Activated T-helper 1 cell treated with anti-CD3 and anti-CD28 coated beads, Interleukin-12 subunit alpha, Interleukin-12 subunit beta, Interleukin-2, Interleukin-4 antibody, amounts not matched to agents 30 ng/mL and 10 ng/mL and 1 ng/mL, durations not matched to agents 14 hours and 24 hours and 36 hours (primary cell): ENCODE data around the gene CRIP1. TPM values are rescaled to one million over a fixed set of nuclear protein-coding genes. Genes with fewer than 3 reads are reported as not detected.

Source experiments
- DNase-seq: peaks from one replicate; pipeline ENCODE4 v3.0.0; 2021; ENCODE audit warnings: low spot score
- H3K27ac Mint-ChIP-seq: one replicate; pipeline ENCODE4 v1.8.0; 2021; ENCODE audit warnings: mild to moderate bottlenecking, mixed read lengths
- H3K27me3 Mint-ChIP-seq: one replicate; pipeline ENCODE4 v1.8.0; 2022; ENCODE audit warnings: mild to moderate bottlenecking, moderate library complexity, mixed read lengths; ENCODE audit not compliant: insufficient read depth
- H3K36me3 Mint-ChIP-seq: one replicate; pipeline ENCODE4 v1.8.0; 2021; ENCODE audit warnings: low read depth, mixed read lengths
- H3K4me1 Mint-ChIP-seq: one replicate; pipeline ENCODE4 v1.8.0; 2021; ENCODE audit warnings: low read depth, mixed read lengths
- H3K4me3 Mint-ChIP-seq: one replicate; pipeline ENCODE4 v1.8.0; 2021; ENCODE audit warnings: mild to moderate bottlenecking, moderate library complexity, mixed read lengths
- H3K9me3 Mint-ChIP-seq: one replicate; pipeline ENCODE4 v1.8.0; 2021; ENCODE audit warnings: mixed read lengths
- intact Hi-C: fragments of 100-400 bp; cut with micrococcal nuclease; formaldehyde crosslinking; loops from one replicate; pipeline ENCODE4 v1.15.1; 2024
- total RNA-seq: library from RNA; stranded (reverse); gene quantifications from 2 replicates; pipeline ENCODE4 v1.2.3, GENCODE V29; 2022

CRIP1 gene
- total RNA-seq, 1 donor from 2014 or later: 103 TPM

- H3K4me1 Mint-ChIP-seq: no peaks in the 10 kb centered on the region
- H3K36me3 Mint-ChIP-seq: no peaks in the 10 kb centered on the region
- intact Hi-C loops: loop anchor here (5.0 kb wide), 1 partner anchor 129 kb away; no protein-coding TSS in a partner anchor
- H3K27me3 Mint-ChIP-seq: no peaks in the 10 kb centered on the region
- H3K4me3 Mint-ChIP-seq: no peak overlapping the region
- no peak for DNase-seq
- H3K27ac Mint-ChIP-seq: no peak overlapping the region
- no peaks in the 10 kb centered on the region for H3K9me3 Mint-ChIP-seq
Measured at GRCh38 chr14:105497671-105498429, 11.2 kb downstream of the CRIP1 start.

DNA sequence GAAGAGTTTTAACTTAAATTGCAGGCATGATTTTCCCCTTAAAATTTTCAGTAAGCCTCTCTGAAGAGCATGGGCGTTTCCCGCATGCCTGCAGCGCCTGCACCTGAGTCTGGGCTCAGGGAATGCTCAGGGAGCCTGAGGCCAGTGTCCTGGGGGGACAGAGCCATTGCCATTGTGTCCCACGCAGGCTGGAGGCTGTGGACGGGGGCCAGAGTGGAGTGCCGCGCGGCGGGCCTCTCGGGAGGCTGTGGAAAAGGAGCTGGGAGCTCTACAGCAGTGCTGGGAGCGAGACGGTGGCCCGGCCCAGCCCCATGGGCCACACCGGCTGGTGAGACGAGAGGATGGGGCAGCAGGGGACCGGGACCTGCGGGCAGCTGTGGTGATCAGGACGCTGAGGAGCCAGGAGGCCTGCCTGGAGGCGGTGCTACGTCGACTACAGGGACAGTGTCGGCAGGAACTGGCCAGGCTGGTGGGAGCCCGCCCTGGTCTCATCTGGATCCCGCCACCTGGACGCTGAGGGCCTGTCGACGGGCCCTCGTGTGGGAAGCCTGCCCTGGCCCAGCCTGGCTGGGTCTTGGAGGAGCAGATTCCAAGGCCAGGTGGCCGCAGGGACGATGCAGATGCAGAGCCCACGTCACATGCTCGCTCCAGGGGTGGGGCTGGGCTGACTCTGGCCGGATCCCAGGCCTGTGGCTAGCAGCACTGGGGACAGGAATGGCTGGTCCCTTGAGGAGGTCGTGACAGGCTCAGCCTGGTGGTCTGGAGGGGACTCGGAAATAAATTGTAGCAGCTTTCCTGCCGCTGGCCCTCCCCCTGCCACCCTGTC, 12.0 kb downstream of the CRIP1 start:
- no peak for DNase-seq
- Mint-ChIP-seq H3K4me1 (no peaks in the 10 kb centered on the region), H3K9me3 (no peaks in the 10 kb centered on the region), H3K27ac (no peak overlapping the region), H3K27me3 (no peaks in the 10 kb centered on the region), H3K4me3 (no peak overlapping the region), H3K36me3 (no peaks in the 10 kb centered on the region)
- intact Hi-C loops: loop anchor here (5.0 kb wide), 1 partner anchor 129 kb away; no protein-coding TSS in a partner anchor

DNA sequence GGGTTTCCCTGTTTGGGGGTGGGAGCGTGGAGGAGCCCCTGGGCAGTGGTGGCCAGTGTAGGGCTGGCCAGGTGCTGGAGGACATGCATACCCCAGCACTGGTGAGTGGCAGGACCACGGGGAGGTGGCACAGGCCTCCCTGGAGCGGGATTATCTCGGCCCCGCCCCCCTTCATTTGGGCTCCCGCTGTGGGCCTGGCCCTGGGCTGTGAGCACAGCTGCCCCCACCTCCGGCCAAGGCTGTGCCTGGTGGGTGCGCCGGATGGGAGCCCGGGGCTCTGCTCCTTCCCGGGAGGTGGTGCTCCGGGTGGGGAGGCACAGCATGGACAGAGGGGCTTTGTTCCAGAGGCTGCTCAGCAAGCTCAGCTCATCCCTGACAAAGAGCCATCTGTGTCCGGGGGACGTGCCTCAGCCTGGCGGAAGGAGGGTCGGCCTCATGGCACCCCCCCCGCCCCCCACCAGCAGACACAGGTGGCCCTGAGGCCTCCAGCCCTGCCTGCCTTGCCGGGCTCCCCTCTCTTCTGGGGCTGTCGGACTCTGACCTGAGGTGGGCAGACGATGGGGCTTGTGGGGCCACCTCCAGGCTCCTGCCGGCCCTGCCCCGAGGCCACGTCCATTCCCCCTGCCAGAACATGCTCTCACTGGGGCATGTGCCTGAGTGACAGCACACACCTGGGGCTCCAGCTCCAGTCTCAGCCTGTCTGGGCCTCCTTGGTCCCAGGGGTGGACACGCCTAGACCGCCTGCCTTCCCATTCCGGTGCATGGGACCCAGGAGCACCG, 12.8 kb downstream of the CRIP1 start:
- DNase-seq: no peak
- Mint-ChIP-seq H3K27me3 (no peaks in the 10 kb centered on the region), H3K9me3 (no peaks in the 10 kb centered on the region), H3K4me3 (no peak overlapping the region), H3K27ac (no peak overlapping the region), H3K4me1 (no peaks in the 10 kb centered on the region), H3K36me3 (no peaks in the 10 kb centered on the region)
- intact Hi-C loops: loop anchor here (5.0 kb wide), 1 partner anchor 128 kb away; no protein-coding TSS in a partner anchor

- Mint-ChIP-seq H3K36me3 (no peaks in the 10 kb centered on the region), H3K4me1 (no peaks in the 10 kb centered on the region), H3K9me3 (no peaks in the 10 kb centered on the region), H3K4me3 (no peak overlapping the region), H3K27me3 (no peaks in the 10 kb centered on the region), H3K27ac (no peak overlapping the region)
- intact Hi-C loops: no loop called here
- DNase-seq: no peak
Measured at GRCh38 chr14:105500036-105500725, 13.5 kb downstream of the CRIP1 start.

- peaks cover 1% of the 10 kb centered on the region for H3K27me3 Mint-ChIP-seq
- H3K36me3 Mint-ChIP-seq: no peaks in the 10 kb centered on the region
- intact Hi-C loops: no loop called here
- no peak for DNase-seq
- H3K4me1 Mint-ChIP-seq: no peaks in the 10 kb centered on the region
- H3K27ac Mint-ChIP-seq: no peak overlapping the region
- no peaks in the 10 kb centered on the region for H3K9me3 Mint-ChIP-seq
- no peak overlapping the region for H3K4me3 Mint-ChIP-seq
Measured at GRCh38 chr14:105500726-105501101, 14.0 kb downstream of the CRIP1 start.

- no peaks in the 10 kb centered on the region for H3K36me3 Mint-ChIP-seq
- DNase-seq: no peak
- H3K4me3 Mint-ChIP-seq: no peak overlapping the region
- no peaks in the 10 kb centered on the region for H3K9me3 Mint-ChIP-seq
- no peak overlapping the region for H3K27ac Mint-ChIP-seq
- intact Hi-C loops: no loop called here
- H3K27me3 Mint-ChIP-seq: peaks cover 3% of the 10 kb centered on the region
- no peaks in the 10 kb centered on the region for H3K4me1 Mint-ChIP-seq
Measured at GRCh38 chr14:105501504-105502291, 15.0 kb downstream of the CRIP1 start.

GRCh38 chr14:105502446-105503295, 16.0 kb downstream of the CRIP1 start:
- intact Hi-C loops: no loop called here
- H3K9me3 Mint-ChIP-seq: no peaks in the 10 kb centered on the region
- H3K36me3 Mint-ChIP-seq: no peaks in the 10 kb centered on the region
- no peak overlapping the region for H3K4me3 Mint-ChIP-seq
- peak overlapping the region; percentile 9 for H3K27ac Mint-ChIP-seq
- no peak for DNase-seq
- H3K27me3 Mint-ChIP-seq: peaks cover 9% of the 10 kb centered on the region
- peaks cover 2% of the 10 kb centered on the region for H3K4me1 Mint-ChIP-seq

DNA sequence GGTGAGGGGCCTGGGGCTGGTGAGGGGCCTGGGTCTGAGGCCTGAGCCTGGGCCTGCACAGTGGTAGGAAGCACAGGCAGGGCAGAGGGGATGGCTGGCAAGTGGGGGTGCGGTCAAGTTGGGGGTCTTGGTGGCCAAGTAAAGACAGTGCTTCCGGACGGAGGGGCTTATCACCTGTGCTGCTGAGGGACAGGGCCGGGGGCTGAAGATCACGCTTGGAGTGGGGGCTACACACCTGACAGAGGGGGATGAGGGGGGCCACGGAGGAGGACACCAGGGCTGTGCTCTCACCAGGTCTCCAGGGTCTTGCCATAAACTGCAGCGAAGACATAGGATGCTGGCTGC, 16.6 kb downstream of the CRIP1 start:
- Mint-ChIP-seq H3K27ac (no peak overlapping the region), H3K27me3 (peaks cover 14% of the 10 kb centered on the region), H3K4me1 (peaks cover 7% of the 10 kb centered on the region), H3K4me3 (no peak overlapping the region), H3K36me3 (no peaks in the 10 kb centered on the region), H3K9me3 (no peaks in the 10 kb centered on the region)
- intact Hi-C loops: no loop called here
- no peak for DNase-seq

- intact Hi-C loops: no loop called here
- DNase-seq: no peak
- H3K36me3 Mint-ChIP-seq: no peaks in the 10 kb centered on the region
- H3K27ac Mint-ChIP-seq: no peak overlapping the region
- no peaks in the 10 kb centered on the region for H3K9me3 Mint-ChIP-seq
- H3K4me1 Mint-ChIP-seq: peaks cover 7% of the 10 kb centered on the region
- H3K27me3 Mint-ChIP-seq: peaks cover 17% of the 10 kb centered on the region
- no peak overlapping the region for H3K4me3 Mint-ChIP-seq
Measured at GRCh38 chr14:105503935-105504692, 17.4 kb downstream of the CRIP1 start.

- DNase-seq: no peak
- H3K27me3 Mint-ChIP-seq: peaks cover 19% of the 10 kb centered on the region
- H3K36me3 Mint-ChIP-seq: no peaks in the 10 kb centered on the region
- H3K9me3 Mint-ChIP-seq: no peaks in the 10 kb centered on the region
- intact Hi-C loops: no loop called here
- H3K27ac Mint-ChIP-seq: no peak overlapping the region
- H3K4me1 Mint-ChIP-seq: peaks cover 7% of the 10 kb centered on the region
- no peak overlapping the region for H3K4me3 Mint-ChIP-seq
Measured at GRCh38 chr14:105505101-105505500, 18.4 kb downstream of the CRIP1 start.

- no peaks in the 10 kb centered on the region for H3K9me3 Mint-ChIP-seq
- peaks cover 19% of the 10 kb centered on the region for H3K27me3 Mint-ChIP-seq
- no peak for DNase-seq
- no peaks in the 10 kb centered on the region for H3K36me3 Mint-ChIP-seq
- peaks cover 7% of the 10 kb centered on the region for H3K4me1 Mint-ChIP-seq
- no peak overlapping the region for H3K27ac Mint-ChIP-seq
- intact Hi-C loops: no loop called here
- no peak overlapping the region for H3K4me3 Mint-ChIP-seq
Measured at GRCh38 chr14:105507247-105507646, 20.6 kb downstream of the CRIP1 start.
